ENCODE results near the gene THSD7A. TPM values are rescaled to one million over a fixed set of nuclear protein-coding genes. Genes with fewer than 3 reads are reported as not detected.

The THSD7A gene
- total and polyA plus RNA-seq, 2 of the 8 experiments (the other 6 are each of a cell fraction or from before 2014, with no cell fraction given): 0.44 to 1.2 TPM

GRCh38 chr7:11570205-11570604 is 261.8 kb downstream of the THSD7A start:
- Histone ChIP-seq H3K4me2 (ENCODE audit: insufficient read depth in 1 of 2, low read depth in 2 of 2, low read length in 2 of 2) (no peak overlapping the region), H3K56ac (replicated peaks; ENCODE audit: insufficient read length, low read depth, low read length) (no peak overlapping the region), H3K4me1 (replicated peaks in 1 of 4; ENCODE audit: control insufficient read depth in 3 of 4, insufficient read depth in 4 of 4, low read length in 3 of 4) (no peaks in the 10 kb centered on the region), H2AFZ (ENCODE audit: low read length) (no peak overlapping the region), H2BK5ac (ENCODE audit: low read depth, low read length) (no peak overlapping the region), H3K23ac (ENCODE audit: insufficient read length) (no peak overlapping the region), H3K27ac (ENCODE audit: low read depth, low read length) (no peak overlapping the region), H3K23me2 (ENCODE audit: low read depth, low read length) (no peaks in the 10 kb centered on the region), H3K4ac (replicated peaks; ENCODE audit: insufficient read length, low read depth, low read length) (no peak overlapping the region), H3K18ac (ENCODE audit: extremely low read depth, low read length) (no peak overlapping the region), H3K36me3 (ENCODE audit: control insufficient read depth in 2 of 4, insufficient read depth in 4 of 4, low read length in 3 of 4) (no peaks in the 10 kb centered on the region), H3K79me2 (ENCODE audit: control insufficient read depth in 1 of 2, insufficient read depth in 2 of 2, low read length in 2 of 2) (no peaks in the 10 kb centered on the region), H3K14ac (ENCODE audit: insufficient read length) (no peak overlapping the region), H3K4me3 (ENCODE audit: extremely low read depth in 1 of 4, insufficient read depth in 2 of 4, low read depth in 3 of 4, low read length in 4 of 4) (no peak overlapping the region), H4K91ac (replicated peaks; ENCODE audit: insufficient read length, low read length) (no peak overlapping the region), H2BK120ac (replicated peaks; ENCODE audit: low read depth, low read length) (no peak overlapping the region), H4K5ac (ENCODE audit: insufficient read length, low read depth, low read length) (no peak overlapping the region), H2AK5ac (ENCODE audit: low read depth, low read length) (no peak overlapping the region), H3K79me1 (ENCODE audit: low read depth, low read length) (no peaks in the 10 kb centered on the region), H4K8ac (ENCODE audit: extremely low read depth, insufficient read depth, low read length) (no peak overlapping the region), H4K20me1 (replicated peaks in 1 of 2; ENCODE audit: control insufficient read depth in 1 of 2, insufficient read depth in 2 of 2, low read length in 2 of 2) (no peaks in the 10 kb centered on the region), H3K9me3 (ENCODE audit: insufficient read depth in 2 of 2, low read depth in 1 of 2, low read length in 1 of 2) (no peaks in the 10 kb centered on the region), H2BK20ac (ENCODE audit: low read length) (no peak overlapping the region), H3K9ac (replicated peaks in 1 of 4; ENCODE audit: extremely low read depth in 1 of 4, low read depth in 3 of 4, low read length in 3 of 4) (no peak overlapping the region), H3K27me3 (replicated peaks in 1 of 4; ENCODE audit: control insufficient read depth in 3 of 4, extremely low read depth in 1 of 4, insufficient read depth in 3 of 4, low read length in 3 of 4) (no peaks in the 10 kb centered on the region), H2BK15ac (ENCODE audit: low read length) (no peak overlapping the region), H2BK12ac (ENCODE audit: low read depth, low read length) (no peak overlapping the region)
- FAIRE-seq (no peak), DNase-seq (ENCODE audit: low read depth in 1 of 2, low spot score in 2 of 2) (no peak)
- WGBS, 2 experiments (ENCODE audit: extremely low coverage in 1 of 2, insufficient coverage in 1 of 2, insufficient read length in 1 of 2, insufficient replicate concordance in 2 of 2, low coverage in 1 of 2, low lambda C conversion rate in 2 of 2, missing lambda C conversion rate in 1 of 2): 89% methylated on average over 1 of the region's 1 CpG; no CpG with 5 or more reads in 1 of the 2 experiments
- POLR2A ChIA-PET (ENCODE audit: partially characterized antibody): no interaction called here
- CTCF ChIA-PET (ENCODE audit: partially characterized antibody): interaction anchor here (1.9 kb wide), 1 partner anchor 12 kb away, joined by 9 read pairs; no protein-coding TSS in a partner anchor
- no peak for TF ChIP-seq JUND (IDR thresholded peaks at IDR 0.05; ENCODE audit: low read length)
- TF ChIP-seq SP2 (IDR thresholded peaks at IDR 0.05; ENCODE audit: low read length): no peak
- no peak for TF ChIP-seq SRF (IDR thresholded peaks at IDR 0.05; ENCODE audit: low read depth, low read length)
- TF ChIP-seq HDAC6 (IDR thresholded peaks at IDR 0.05; ENCODE audit: low read depth, low read length): no peak
- no peak for TF ChIP-seq EZH2 (IDR thresholded peaks at IDR 0.05; ENCODE audit: low read depth, low read length, severe bottlenecking)
- TF ChIP-seq CREB1 (IDR thresholded peaks at IDR 0.05): no peak

All from H1 (cell line).